Uterus (tissue), 4 donors: Measurements from ENCODE around the gene WRAP73. TPM values are rescaled to one million over a fixed set of nuclear protein-coding genes. Genes with fewer than 3 reads are reported as not detected.

Experiments used
- DNase-seq, 2 donors: peaks; one replicate each; pipeline ENCODE4 v3.0.0-alpha.2; 2019 to 2020
- H3K27ac ChIP-seq, 2 donors: fragments of 200-600 bp; sonication (generic); 1 replicate in 1 of 2; 2 replicates in 1 of 2; pipeline ENCODE4 v1.5.1; 2016 to 2018
- H3K27me3 ChIP-seq, 2 donors: fragments of 200-600 bp; sonication (generic); one replicate each; pipeline ENCODE4 v1.5.1; 2018 to 2019; ENCODE audit warnings: control low read depth in 1 of 2
- H3K36me3 ChIP-seq, 2 donors: fragments of 200-600 bp; sonication (generic); one replicate each; pipeline ENCODE4 v1.5.1; 2019; ENCODE audit warnings: control low read depth in 1 of 2
- H3K4me1 ChIP-seq, 2 donors: fragments of 200-600 bp; sonication (generic); one replicate each; pipeline ENCODE4 v1.5.1; 2018 to 2019; ENCODE audit warnings: control low read depth in 1 of 2
- H3K4me3 ChIP-seq, 2 donors: fragments of 200-600 bp; sonication (generic); 1 replicate in 1 of 2; 2 replicates in 1 of 2; pipeline ENCODE4 v1.5.1; 2018 to 2019; ENCODE audit warnings: mild to moderate bottlenecking in 1 of 2
- H3K9me3 ChIP-seq, 2 donors: fragments of 200-600 bp; sonication (generic); one replicate each; pipeline ENCODE4 v1.5.1; 2019; ENCODE audit warnings: control low read depth in 1 of 2
- POLR2A ChIP-seq, 2 donors: fragments of 450-650 bp; IDR thresholded peaks; one replicate each; pipeline ENCODE4 v1.6.1; 2016; ENCODE audit warnings: antibody characterized with exemption in 2 of 2, mild to moderate bottlenecking in 1 of 2, moderate library complexity in 1 of 2
- intact Hi-C: fragments of 100-400 bp; cut with DNase I; formaldehyde crosslinking; loops from one replicate; pipeline ENCODE4 v1.15.1; 2023; ENCODE audit warnings: low total_unique reads
- total RNA-seq, 4 donors: library from RNA; depleted of rRNA in 3 of 4; stranded (reverse); fragments of >200 nt in 3 of 4; gene quantifications; one replicate each; pipeline versions ENCODE4 v1.1.0 to v1.2.4, GENCODE V29; 2014 to 2023
- TF ChIP-seq, protein P1 (sequence below), 4 experiments: fragments of 200-600 bp in 2 of 4; fragments of 450-650 bp in 2 of 4; sonication (generic) in 2 of 4; IDR thresholded peaks; one replicate each; pipeline ENCODE4 v1.5.1; 2016 to 2019; ENCODE audit warnings: antibody characterized with exemption in 4 of 4, mild to moderate bottlenecking in 2 of 4, moderate library complexity in 1 of 4
- donor health status: DM: yes; HTN: yes; CAD: no.

Gene WRAP73
- total RNA-seq, 4 donors from 2014 or later = 4.6 to 31.7 (median 25.0) TPM

DNA sequence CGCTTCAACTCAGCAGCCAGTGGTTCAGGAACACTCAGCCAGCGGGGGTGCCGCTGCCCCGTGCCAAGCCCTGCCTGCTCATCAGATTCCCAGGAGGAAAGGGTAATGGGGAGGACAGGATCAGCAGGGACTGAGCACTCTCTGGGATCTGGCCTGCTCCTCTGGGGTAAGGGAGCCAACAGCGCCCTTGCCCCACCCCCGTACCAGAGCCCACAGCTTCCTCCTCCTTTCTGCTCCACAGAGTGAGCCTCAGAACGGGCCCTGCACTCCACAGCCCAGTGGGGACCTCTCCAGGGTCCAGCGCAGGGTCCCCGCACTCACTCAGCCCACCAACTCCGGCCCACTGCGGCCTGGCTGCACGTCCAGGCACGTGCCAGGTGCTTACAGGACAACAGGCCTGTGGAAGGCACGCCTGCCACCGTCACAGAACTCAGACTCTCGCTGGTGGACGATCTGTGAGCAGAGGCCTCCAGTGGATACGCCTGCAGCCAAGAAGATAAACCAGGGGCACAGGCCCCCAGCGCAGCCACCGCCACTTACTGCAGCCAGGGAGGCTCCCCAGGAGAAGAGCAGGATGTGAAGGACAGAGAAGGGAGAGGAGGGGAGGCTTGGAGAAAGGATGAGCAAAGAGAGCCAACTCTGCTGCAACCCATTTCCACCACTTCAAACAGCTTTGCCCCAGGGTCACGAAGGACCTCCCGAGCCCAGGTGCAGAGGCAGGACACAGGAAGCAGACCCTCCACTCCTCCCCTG, 40.7 kb downstream of the WRAP73 start:
- no peaks in the 10 kb centered on the region for H3K36me3 ChIP-seq
- H3K4me1 ChIP-seq = peaks cover 0 to 15% of the 10 kb centered on the region in 2 donors
- no peaks in the 10 kb centered on the region for H3K27me3 ChIP-seq

DNA sequence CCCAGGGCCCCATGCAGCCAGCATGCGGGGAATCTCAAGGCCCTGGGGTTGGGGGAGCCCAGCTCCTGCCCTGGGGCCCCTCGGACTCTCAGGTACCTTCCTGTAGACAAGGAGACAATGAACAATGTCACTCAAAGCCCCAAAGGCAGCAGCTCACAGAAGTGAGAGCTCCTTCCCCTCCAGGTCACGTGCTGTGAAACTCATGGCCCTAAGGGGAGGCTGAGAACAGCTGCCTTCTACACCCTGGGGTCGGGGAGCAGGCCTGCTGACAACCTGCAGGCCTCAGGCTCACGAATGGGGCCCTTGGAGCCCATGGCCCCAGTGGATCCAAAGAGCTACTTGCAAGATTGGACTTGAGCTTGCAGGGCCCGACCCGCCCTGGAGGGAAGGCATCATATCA, 41.7 kb downstream of the WRAP73 start:
- no peaks in the 10 kb centered on the region for H3K9me3 ChIP-seq
- no peak for TF ChIP-seq POLR2A (IDR thresholded peaks at IDR 0.05)
- TF ChIP-seq, protein P1, sequence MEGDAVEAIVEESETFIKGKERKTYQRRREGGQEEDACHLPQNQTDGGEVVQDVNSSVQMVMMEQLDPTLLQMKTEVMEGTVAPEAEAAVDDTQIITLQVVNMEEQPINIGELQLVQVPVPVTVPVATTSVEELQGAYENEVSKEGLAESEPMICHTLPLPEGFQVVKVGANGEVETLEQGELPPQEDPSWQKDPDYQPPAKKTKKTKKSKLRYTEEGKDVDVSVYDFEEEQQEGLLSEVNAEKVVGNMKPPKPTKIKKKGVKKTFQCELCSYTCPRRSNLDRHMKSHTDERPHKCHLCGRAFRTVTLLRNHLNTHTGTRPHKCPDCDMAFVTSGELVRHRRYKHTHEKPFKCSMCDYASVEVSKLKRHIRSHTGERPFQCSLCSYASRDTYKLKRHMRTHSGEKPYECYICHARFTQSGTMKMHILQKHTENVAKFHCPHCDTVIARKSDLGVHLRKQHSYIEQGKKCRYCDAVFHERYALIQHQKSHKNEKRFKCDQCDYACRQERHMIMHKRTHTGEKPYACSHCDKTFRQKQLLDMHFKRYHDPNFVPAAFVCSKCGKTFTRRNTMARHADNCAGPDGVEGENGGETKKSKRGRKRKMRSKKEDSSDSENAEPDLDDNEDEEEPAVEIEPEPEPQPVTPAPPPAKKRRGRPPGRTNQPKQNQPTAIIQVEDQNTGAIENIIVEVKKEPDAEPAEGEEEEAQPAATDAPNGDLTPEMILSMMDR (IDR thresholded peaks at IDR 0.05) = no peak
- H3K27me3 ChIP-seq = no peaks in the 10 kb centered on the region
- peaks cover 0 to 15% of the 10 kb centered on the region in 2 donors for H3K4me1 ChIP-seq
- no peaks in the 10 kb centered on the region for H3K36me3 ChIP-seq
- DNase-seq = no peak
- H3K4me3 ChIP-seq = no peak overlapping the region
- no peak overlapping the region for H3K27ac ChIP-seq
- intact Hi-C loops = no loop called here

More for the DNA sequence above, 40.7 kb downstream of the WRAP73 start:
- DNase-seq = no peak
- Histone ChIP-seq H3K9me3 (no peaks in the 10 kb centered on the region), H3K4me3 (no peak overlapping the region), H3K27ac (no peak overlapping the region)
- TF ChIP-seq POLR2A (IDR thresholded peaks at IDR 0.05) = no peak
- TF ChIP-seq, protein P1 (IDR thresholded peaks at IDR 0.05) = no peak
- intact Hi-C loops = no loop called here

DNA sequence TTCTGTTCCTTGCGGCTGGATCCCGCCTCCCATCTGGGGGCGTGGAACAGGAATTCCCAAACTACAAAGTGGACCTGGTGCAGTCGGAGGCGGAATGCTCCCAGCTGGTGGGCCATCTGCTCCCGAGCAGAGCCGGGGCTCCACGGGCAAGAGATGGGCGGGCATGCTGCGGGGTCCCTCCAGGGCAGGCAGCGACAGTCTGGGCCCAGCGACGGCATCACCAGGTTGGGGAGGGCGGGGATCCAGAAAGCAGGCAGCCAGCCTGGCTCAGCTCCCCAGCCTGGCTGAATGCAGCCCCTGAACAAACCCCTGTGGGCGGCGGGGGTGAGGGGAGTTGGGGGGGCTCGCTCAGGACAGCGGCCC, 42.2 kb downstream of the WRAP73 start:
- H3K4me3 ChIP-seq = no peak overlapping the region
- H3K9me3 ChIP-seq = no peaks in the 10 kb centered on the region
- H3K27ac ChIP-seq = no peak overlapping the region
- H3K27me3 ChIP-seq = no peaks in the 10 kb centered on the region
- no peak for DNase-seq
- intact Hi-C loops = no loop called here
- TF ChIP-seq, protein P1 (IDR thresholded peaks at IDR 0.05) = no peak
- no peak for TF ChIP-seq POLR2A (IDR thresholded peaks at IDR 0.05)
- H3K36me3 ChIP-seq = no peaks in the 10 kb centered on the region
- H3K4me1 ChIP-seq = peaks cover 0 to 15% of the 10 kb centered on the region in 2 donors

DNA sequence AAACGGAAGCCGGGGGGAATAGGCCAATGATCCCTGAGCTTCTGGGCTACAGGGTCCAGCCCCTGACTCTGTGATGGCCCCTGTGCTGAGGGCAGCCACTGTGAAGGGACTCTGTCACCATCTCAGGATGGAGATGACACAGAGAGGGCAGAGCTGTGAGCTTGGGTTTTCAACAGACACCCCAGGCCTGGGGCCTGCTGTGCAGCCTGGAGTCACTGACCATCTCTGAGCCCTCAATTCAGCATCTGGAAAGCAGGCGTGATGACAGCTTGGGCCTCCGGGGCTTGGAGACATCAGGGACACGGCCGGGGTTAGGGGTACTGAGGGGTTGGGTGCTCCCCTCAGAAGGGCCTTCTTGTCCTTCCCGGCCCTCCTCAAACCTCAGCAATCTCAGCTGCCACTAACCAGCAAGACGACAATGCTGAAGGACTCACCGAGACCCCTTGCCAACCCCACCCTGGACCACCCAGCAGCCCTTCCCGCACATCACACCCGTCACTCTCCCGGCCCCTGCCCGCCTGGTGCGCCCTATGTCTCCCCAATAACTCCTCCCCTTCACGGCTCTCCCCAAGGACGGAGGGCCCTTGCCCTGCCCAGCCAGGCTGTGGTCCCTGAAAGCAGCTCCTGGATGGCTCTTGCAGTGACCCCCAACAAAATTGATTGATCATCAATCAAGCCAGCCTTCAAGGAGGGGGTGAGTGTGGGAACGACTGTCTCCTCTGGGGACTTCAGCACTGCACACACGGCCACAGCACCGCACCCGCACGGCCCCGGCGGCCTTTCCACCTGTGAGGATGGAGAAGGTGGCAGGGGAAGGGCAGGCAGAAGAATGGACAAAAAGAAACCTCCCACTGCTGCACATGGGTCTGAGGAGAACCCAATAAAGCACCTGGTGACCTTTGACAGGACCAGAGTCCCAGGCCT, 42.9 kb downstream of the WRAP73 start:
- Histone ChIP-seq H3K9me3 (no peaks in the 10 kb centered on the region), H3K4me1 (peaks cover 0 to 15% of the 10 kb centered on the region in 2 donors), H3K4me3 (no peak overlapping the region), H3K27me3 (no peaks in the 10 kb centered on the region), H3K36me3 (no peaks in the 10 kb centered on the region), H3K27ac (no peak overlapping the region)
- intact Hi-C loops = no loop called here
- DNase-seq = no peak
- TF ChIP-seq, protein P1 (IDR thresholded peaks at IDR 0.05) = no peak
- TF ChIP-seq POLR2A (IDR thresholded peaks at IDR 0.05) = no peak
